ENCODE measurements around the gene TSPAN18. TPM values are rescaled to one million over a fixed set of nuclear protein-coding genes. Genes with fewer than 3 reads are reported as not detected.

TSPAN18 gene
- total and polyA plus RNA-seq, 2 of the 4 experiments (the other 2 are of a cell fraction), result 0.36 to 1.1 TPM

GRCh38 chr11:44885065-44885810 lies 158.5 kb downstream of the TSPAN18 start (continued):
- TF ChIP-seq POLR2A (IDR thresholded peaks at IDR 0.05; ENCODE audit: low read depth, low read length), result no peak

- Histone ChIP-seq H3K9ac (ENCODE audit: low read depth, low read length) (no peak overlapping the region), H3K56ac (ENCODE audit: extremely low read depth, insufficient read depth, low read length) (no peak overlapping the region), H3K27ac (ENCODE audit: insufficient read depth, low read length) (no peak overlapping the region), H4K8ac (ENCODE audit: low read depth in 2 of 2, low read length in 2 of 2) (no peak overlapping the region), H2AK9ac (replicated peaks; ENCODE audit: low read depth, low read length, poor library complexity) (no peak overlapping the region), H3K4ac (ENCODE audit: low read depth, low read length) (peak overlapping the region; percentile 34; the same call in 1 of the 2 replicates), H3K23ac (ENCODE audit: low read depth, low read length) (no peak overlapping the region), H4K20me1 (ENCODE audit: insufficient read depth, low read length) (no peaks in the 10 kb centered on the region), H3K27me3 (ENCODE audit: control insufficient read depth, insufficient read depth, low read length) (peaks cover 18% of the 10 kb centered on the region), H3K4me1 (ENCODE audit: control insufficient read depth, insufficient read depth, low read length) (peaks cover 11% of the 10 kb centered on the region), H2BK20ac (ENCODE audit: low read depth, low read length) (no peak overlapping the region; the same call in 1 of the 2 replicates), H2BK120ac (ENCODE audit: low read depth, low read length) (peak overlapping the region; percentile 4; the same call in 1 of the 2 replicates), H3K9me1 (ENCODE audit: insufficient read depth, low read length) (no peaks in the 10 kb centered on the region), H3K4me3 (ENCODE audit: insufficient read depth, low read depth, low read length) (no peak overlapping the region), H3K14ac (replicated peaks; ENCODE audit: low read depth, low read length) (no peak overlapping the region), H3K4me2 (ENCODE audit: low read depth, low read length) (no peak overlapping the region), H3K79me1 (ENCODE audit: low read depth in 1 of 2, low read length in 2 of 2) (no peaks in the 10 kb centered on the region), H2AK5ac (ENCODE audit: low read depth, low read length) (peak overlapping the region; percentile 11; the same call in 1 of the 2 replicates), H4K5ac (ENCODE audit: low read depth, low read length) (peak overlapping the region; percentile 14; the same call in 1 of the 2 replicates), H2AFZ (replicated peaks; ENCODE audit: low read length, poor library complexity) (no peak overlapping the region), H2BK15ac (ENCODE audit: low read depth, low read length) (no peak overlapping the region), H3K9me3 (ENCODE audit: control insufficient read depth, insufficient read depth, low read length) (no peaks in the 10 kb centered on the region), H2BK5ac (ENCODE audit: low read depth, low read length, poor library complexity, severe bottlenecking) (peak overlapping the region; percentile 23), H3K18ac (ENCODE audit: low read depth, low read length) (peak overlapping the region; percentile 53), H4K91ac (ENCODE audit: insufficient read depth, low read depth, low read length) (peak overlapping the region; percentile 16; the same call in 1 of the 2 replicates), H3K36me3 (ENCODE audit: control insufficient read depth, insufficient read depth, low read length) (no peaks in the 10 kb centered on the region)
- no peak for DNase-seq
- no peak for TF ChIP-seq USF2 (IDR thresholded peaks at IDR 0.05; ENCODE audit: low read depth, low read length)
- TF ChIP-seq RCOR1 (IDR thresholded peaks at IDR 0.05; ENCODE audit: insufficient replicate concordance, low read length), result no peak
- ATAC-seq (ENCODE audit: low read depth), result peak; percentile 9; the same call in 1 of the 2 replicates
- in situ Hi-C loops (cut with MboI; ENCODE audit: low sequenced_read_pairs) (no loop called here), dilution Hi-C loops (cut with HindIII; ENCODE audit: low sequenced_read_pairs, unreplicated experiment) (loop anchor here (25.0 kb wide), 1 partner anchor 124 kb away; no protein-coding TSS in a partner anchor), intact Hi-C loops (cut with micrococcal nuclease) (loop anchor here (2.0 to 5.0 kb wide), 3 partner anchors 44 to 157 kb away; no protein-coding TSS in a partner anchor)
- POLR2A ChIA-PET (ENCODE audit: unreplicated experiment), result no interaction called here
- BruUV-seq (replicated peaks), result no TSS peak
- CTCF ChIA-PET, result interaction anchor here (0.7 to 1.3 kb wide), 2 partner anchors 8 to 12 kb away, joined by 3 read pairs; no protein-coding TSS in a partner anchor
- WGBS, 2 experiments (ENCODE audit: extremely low coverage in 2 of 2, insufficient read length in 1 of 2), result 79% methylated on average over 8 of the region's 13 CpGs; no CpG with 5 or more reads in 1 of the 2 experiments
Measured at GRCh38 chr11:44885919-44886789, 159.4 kb downstream of the TSPAN18 start.

Measured in IMR-90 (cell line).